ENCODE measurements around the gene COMMD1.

DNA sequence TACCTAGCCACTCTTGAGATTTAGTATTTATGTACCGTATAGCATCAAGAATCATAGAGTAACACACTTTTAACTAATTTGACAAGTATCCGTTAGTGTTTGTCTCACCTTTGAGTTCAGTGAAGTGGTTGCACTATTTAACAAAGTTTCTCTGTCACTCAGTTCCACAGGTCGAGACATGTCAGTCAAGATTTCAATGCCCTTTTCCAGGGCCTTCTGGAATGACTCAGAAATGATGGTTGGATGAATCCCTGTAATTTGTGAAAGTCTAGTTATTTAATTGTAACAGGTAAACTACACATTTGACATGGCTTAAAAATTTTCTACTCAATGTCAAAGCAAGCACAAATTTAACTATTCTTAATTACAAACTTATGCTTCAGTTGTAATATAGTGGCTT, 26.7 kb upstream of the COMMD1 start:
- TF ChIP-seq EZH2phosphoT487 (conservative IDR thresholded peaks at IDR 0.05; ENCODE audit: low read length), result no peak
- TF ChIP-seq, protein P1, sequence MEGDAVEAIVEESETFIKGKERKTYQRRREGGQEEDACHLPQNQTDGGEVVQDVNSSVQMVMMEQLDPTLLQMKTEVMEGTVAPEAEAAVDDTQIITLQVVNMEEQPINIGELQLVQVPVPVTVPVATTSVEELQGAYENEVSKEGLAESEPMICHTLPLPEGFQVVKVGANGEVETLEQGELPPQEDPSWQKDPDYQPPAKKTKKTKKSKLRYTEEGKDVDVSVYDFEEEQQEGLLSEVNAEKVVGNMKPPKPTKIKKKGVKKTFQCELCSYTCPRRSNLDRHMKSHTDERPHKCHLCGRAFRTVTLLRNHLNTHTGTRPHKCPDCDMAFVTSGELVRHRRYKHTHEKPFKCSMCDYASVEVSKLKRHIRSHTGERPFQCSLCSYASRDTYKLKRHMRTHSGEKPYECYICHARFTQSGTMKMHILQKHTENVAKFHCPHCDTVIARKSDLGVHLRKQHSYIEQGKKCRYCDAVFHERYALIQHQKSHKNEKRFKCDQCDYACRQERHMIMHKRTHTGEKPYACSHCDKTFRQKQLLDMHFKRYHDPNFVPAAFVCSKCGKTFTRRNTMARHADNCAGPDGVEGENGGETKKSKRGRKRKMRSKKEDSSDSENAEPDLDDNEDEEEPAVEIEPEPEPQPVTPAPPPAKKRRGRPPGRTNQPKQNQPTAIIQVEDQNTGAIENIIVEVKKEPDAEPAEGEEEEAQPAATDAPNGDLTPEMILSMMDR (IDR thresholded peaks at IDR 0.05; ENCODE audit: insufficient read depth, low read length, poor library complexity, severe bottlenecking), result no peak

All from SU-DHL-6 (cell line).